RPMI7951 (cell line): ENCODE data around the gene DPP4. TPM values are rescaled to one million over a fixed set of nuclear protein-coding genes. Genes with fewer than 3 reads are reported as not detected.
"Not testable (repeated sequence)": the region's sequence is repeated elsewhere in the genome, so short reads cannot be mapped to it uniquely, and the experiment has no call there.

Experiments used
- DNase-seq: peaks from one replicate; pipeline ENCODE4 v3.0.0-alpha.2; 2012; ENCODE audit warnings: low read depth
- total RNA-seq: library from RNA; depleted of rRNA; stranded (reverse); fragments of >200 nt; shearing (Covaris generic); gene quantifications from 2 replicates; pipeline ENCODE4 v1.2.3, GENCODE V29; 2014; rRNA removed

The DPP4 gene
- total RNA-seq, 1 experiment from 2014 or later = 3.1 TPM

- no peak for DNase-seq
Measured at GRCh38 chr2:161962160-161962559, 111.9 kb downstream of the DPP4 start.

GRCh38 chr2:161961061-161961460 is 113.0 kb downstream of the DPP4 start:
- no peak for DNase-seq

- no peak for DNase-seq
Measured at GRCh38 chr2:161956738-161957137, 117.3 kb downstream of the DPP4 start.

GRCh38 chr2:161955211-161955610 is 118.8 kb downstream of the DPP4 start:
- DNase-seq = no peak

- DNase-seq = peak; percentile 76
Measured at GRCh38 chr2:161954103-161954502, 119.9 kb downstream of the DPP4 start.

GRCh38 chr2:161953367-161953766 is 120.6 kb downstream of the DPP4 start:
- not testable (repeated sequence) for DNase-seq

- no peak for DNase-seq
Measured at GRCh38 chr2:161952783-161953191, 121.2 kb downstream of the DPP4 start.

- no peak for DNase-seq
Measured at GRCh38 chr2:161947836-161948235, 126.2 kb downstream of the DPP4 start.

- DNase-seq = peak; percentile 24
Measured at GRCh38 chr2:161947406-161947805, 126.6 kb downstream of the DPP4 start.

- peak; percentile 33 for DNase-seq
Measured at GRCh38 chr2:161946489-161947107, 127.4 kb downstream of the DPP4 start.

- peak; percentile 6 for DNase-seq
Measured at GRCh38 chr2:161943011-161943410, 131.0 kb downstream of the DPP4 start.

Other genes starting within 250 kb of the DPP4 start
- 0.24 and 0.39 TPM in 2 replicates for gene GCG, start 78.0 kb upstream of the DPP4 start, total RNA-seq
- gene FAP, start 169.2 kb upstream of the DPP4 start, total RNA-seq = 142 and 170 TPM in 2 replicates
- 13.0 and 13.1 TPM in 2 replicates for gene IFIH1, start 244.5 kb upstream of the DPP4 start, total RNA-seq